Measurements from ENCODE around the gene HSH2D.

- no peak for TF ChIP-seq CTCF (IDR thresholded peaks at IDR 0.05)
- TF ChIP-seq ZFX (IDR thresholded peaks at IDR 0.05; ENCODE audit: borderline replicate concordance), result no peak
Observed at GRCh38 chr19:16116067-16116466, 27.4 kb upstream of the HSH2D start.

Data from 22Rv1 (cell line).